ENCODE data around the gene RNF34.

RNF34 gene

GRCh38 chr12:121467638-121468498 lies 68.0 kb downstream of the RNF34 start:
- DNase-seq = peak; percentile 64

DNA sequence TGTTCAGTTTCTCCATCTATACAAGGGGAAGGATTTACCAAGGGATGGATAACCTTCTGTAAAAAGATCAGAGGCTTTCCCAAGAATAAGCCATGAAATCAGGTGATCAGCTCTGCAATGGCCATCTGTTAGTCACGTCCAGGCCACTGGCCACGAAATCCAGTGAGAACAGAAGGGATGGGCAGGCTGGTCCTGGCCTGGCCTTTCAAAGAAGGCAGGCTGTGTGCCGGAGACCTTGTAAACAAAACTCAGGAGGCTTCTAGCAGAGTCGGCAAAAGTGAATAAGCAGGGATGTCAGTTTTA lies 68.5 kb downstream of the RNF34 start:
- no peak for DNase-seq

- no peak for DNase-seq
Observed at GRCh38 chr12:121470751-121471150, 70.8 kb downstream of the RNF34 start.

- DNase-seq = no peak
Observed at GRCh38 chr12:121472150-121472905, 72.4 kb downstream of the RNF34 start.
